ENCODE results near the gene GLP2R.

GRCh38 chr17:9818760-9819159, 7.0 kb upstream of the GLP2R start:
- no peak for TF ChIP-seq PTBP1 (IDR thresholded peaks at IDR 0.05; ENCODE audit: low read depth, low read length, poor library complexity, severe bottlenecking)
- no peak for TF ChIP-seq ISL2 (CRISPR knock-in tag; IDR thresholded peaks at IDR 0.05)
